NCI-H1436 (cell line): ENCODE results near the gene DDX49.
"Not testable (repeated sequence)": the region's sequence is repeated elsewhere in the genome, so short reads cannot be mapped to it uniquely, and the experiment has no call there.

ENCODE experiments used
- DNase-seq: peaks from one replicate; lab custom pipeline; 2025; lab: John Stamatoyannopoulos, UW

DDX49 gene

GRCh38 chr19:18895824-18896341 is 23.6 kb upstream of the DDX49 start, which contains the start of gene CERS1:
CERS1 (minus strand) TSS chr19:18896158; CDS start chr19:18896072, 86 bp downstream.
- no peak for DNase-seq

GRCh38 chr19:18896421-18896841 is 23.1 kb upstream of the DDX49 start:
- no peak for DNase-seq

- DNase-seq, result no peak
Measured at GRCh38 chr19:18897094-18898029, 22.2 kb upstream of the DDX49 start.

- no peak for DNase-seq
Measured at GRCh38 chr19:18898081-18898606, 21.4 kb upstream of the DDX49 start.

GRCh38 chr19:18898607-18899408 is 20.7 kb upstream of the DDX49 start:
- no peak for DNase-seq

GRCh38 chr19:18899624-18900560 is 19.6 kb upstream of the DDX49 start:
- DNase-seq, result no peak

- DNase-seq, result no peak
Measured at GRCh38 chr19:18900700-18901481, 18.6 kb upstream of the DDX49 start.

- no peak for DNase-seq
Measured at GRCh38 chr19:18901491-18901890, 18.0 kb upstream of the DDX49 start.

GRCh38 chr19:18902519-18902918 is 17.0 kb upstream of the DDX49 start:
- not testable (repeated sequence) for DNase-seq

- no peak for DNase-seq
Measured at GRCh38 chr19:18903156-18904037, 16.1 kb upstream of the DDX49 start.

GRCh38 chr19:18904334-18905057 is 15.0 kb upstream of the DDX49 start:
- DNase-seq, result no peak

GRCh38 chr19:18905058-18905456 is 14.5 kb upstream of the DDX49 start:
- DNase-seq, result no peak

GRCh38 chr19:18905513-18906236 is 13.8 kb upstream of the DDX49 start:
- no peak for DNase-seq

GRCh38 chr19:18906605-18907519 is 12.7 kb upstream of the DDX49 start:
- DNase-seq, result no peak

- no peak for DNase-seq
Measured at GRCh38 chr19:18908917-18909619, 10.4 kb upstream of the DDX49 start.

GRCh38 chr19:18910010-18910409 is 9.5 kb upstream of the DDX49 start:
- DNase-seq, result no peak
